ENCODE measurements around the gene CDH4. TPM values are rescaled to one million over a fixed set of nuclear protein-coding genes. Genes with fewer than 3 reads are reported as not detected.

Gene CDH4
- total and polyA plus RNA-seq, 2 donors (not counting 1 experiment from before 2014, with no cell fraction given): not detected

DNA sequence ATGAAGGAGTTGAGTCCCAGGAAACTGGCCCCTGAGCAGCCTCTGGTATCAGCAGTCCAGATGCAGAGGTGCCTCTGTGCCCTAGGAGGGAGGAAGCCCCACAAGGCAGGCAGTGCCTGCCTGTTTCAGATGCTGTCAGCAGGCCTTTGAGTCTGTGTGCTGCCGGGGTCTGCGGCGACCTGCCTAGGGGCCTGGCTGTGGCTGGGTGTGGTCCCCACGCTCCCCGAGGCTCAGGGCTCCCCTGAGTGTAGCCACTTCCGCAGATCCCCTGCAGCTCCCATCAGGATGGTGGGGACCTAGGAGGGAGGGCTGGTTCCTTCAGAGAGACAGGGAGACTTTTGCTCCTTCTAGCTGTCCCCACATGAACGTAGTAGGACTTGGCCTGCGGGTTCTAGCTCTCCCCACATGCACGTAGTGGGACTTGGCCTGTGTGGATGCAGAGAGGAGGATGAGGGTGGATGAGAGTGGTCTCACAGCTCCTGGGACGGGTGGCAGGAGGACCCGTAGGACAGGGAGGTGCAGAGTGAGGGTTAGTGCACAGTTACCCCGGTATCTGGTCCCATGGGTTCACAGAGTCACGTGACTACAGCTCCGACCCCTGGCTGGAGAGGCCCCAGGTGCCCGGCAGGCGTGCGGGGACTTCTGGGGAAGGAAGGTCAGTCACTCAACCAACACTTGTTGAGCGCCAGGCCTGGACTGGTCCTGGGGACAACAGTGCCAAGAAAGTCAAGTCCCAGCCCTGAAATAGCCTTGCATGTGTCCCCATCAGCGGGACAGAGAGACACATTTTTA is 41.0 kb downstream of the CDH4 start:
- no peak overlapping the region for H3K4me3 Mint-ChIP-seq
- no peak for TF ChIP-seq EZH2 (IDR thresholded peaks at IDR 0.05; ENCODE audit: borderline replicate concordance, insufficient read depth, low read depth, low read length, poor library complexity, severe bottlenecking)
- TF ChIP-seq, protein P1, sequence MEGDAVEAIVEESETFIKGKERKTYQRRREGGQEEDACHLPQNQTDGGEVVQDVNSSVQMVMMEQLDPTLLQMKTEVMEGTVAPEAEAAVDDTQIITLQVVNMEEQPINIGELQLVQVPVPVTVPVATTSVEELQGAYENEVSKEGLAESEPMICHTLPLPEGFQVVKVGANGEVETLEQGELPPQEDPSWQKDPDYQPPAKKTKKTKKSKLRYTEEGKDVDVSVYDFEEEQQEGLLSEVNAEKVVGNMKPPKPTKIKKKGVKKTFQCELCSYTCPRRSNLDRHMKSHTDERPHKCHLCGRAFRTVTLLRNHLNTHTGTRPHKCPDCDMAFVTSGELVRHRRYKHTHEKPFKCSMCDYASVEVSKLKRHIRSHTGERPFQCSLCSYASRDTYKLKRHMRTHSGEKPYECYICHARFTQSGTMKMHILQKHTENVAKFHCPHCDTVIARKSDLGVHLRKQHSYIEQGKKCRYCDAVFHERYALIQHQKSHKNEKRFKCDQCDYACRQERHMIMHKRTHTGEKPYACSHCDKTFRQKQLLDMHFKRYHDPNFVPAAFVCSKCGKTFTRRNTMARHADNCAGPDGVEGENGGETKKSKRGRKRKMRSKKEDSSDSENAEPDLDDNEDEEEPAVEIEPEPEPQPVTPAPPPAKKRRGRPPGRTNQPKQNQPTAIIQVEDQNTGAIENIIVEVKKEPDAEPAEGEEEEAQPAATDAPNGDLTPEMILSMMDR (IDR thresholded peaks at IDR 0.05): no peak
- H3K9me3 Mint-ChIP-seq (ENCODE audit: insufficient read depth): no peaks in the 10 kb centered on the region
- no peaks in the 10 kb centered on the region for H3K27me3 Mint-ChIP-seq
- no peak overlapping the region for H3K4me3 ChIP-seq (ENCODE audit: control extremely low read depth in 1 of 5, extremely low read depth in 1 of 5, insufficient read depth in 1 of 5, low read depth in 2 of 5, low read length in 4 of 5)
- no peak overlapping the region for H3K27ac Mint-ChIP-seq
- no peaks in the 10 kb centered on the region for H4K20me1 ChIP-seq (ENCODE audit: control insufficient read depth, insufficient read depth, low read length, poor library complexity, severe bottlenecking)
- H3K4me1 ChIP-seq (ENCODE audit: control insufficient read depth in 2 of 2, insufficient read depth in 2 of 2, low read length in 2 of 2): no peaks in the 10 kb centered on the region
- no peak overlapping the region for H2AFZ ChIP-seq (ENCODE audit: insufficient read depth, low read depth, low read length, poor library complexity, severe bottlenecking)
- intact Hi-C loops (cut with micrococcal nuclease): no loop called here
- H3K9me3 ChIP-seq (ENCODE audit: control extremely low read depth in 1 of 3, control insufficient read depth in 2 of 3, insufficient read depth in 1 of 3, low read length in 2 of 3): peaks cover 0 to 50% (median 0%) of the 10 kb centered on the region in 3 donors
- DNase-seq (no peak), ATAC-seq (ENCODE audit: low read depth) (no peak)
- H3K4me2 ChIP-seq (replicated peaks; ENCODE audit: low read depth, low read length, poor library complexity, severe bottlenecking): no peak overlapping the region
- H3K27me3 ChIP-seq (replicated peaks in 1 of 4; ENCODE audit: control extremely low read depth in 1 of 4, control insufficient read depth in 3 of 4, insufficient read depth in 4 of 4, low read length in 3 of 4): no peaks in the 10 kb centered on the region
- H3K9ac ChIP-seq (ENCODE audit: low read length): no peak overlapping the region
- no peaks in the 10 kb centered on the region for H3K79me2 ChIP-seq (ENCODE audit: control insufficient read depth, insufficient read depth, low read length)
- 89% methylated on average over 18 of the region's 19 CpGs for WGBS (ENCODE audit: insufficient coverage)
- no peak overlapping the region for H3K27ac ChIP-seq (ENCODE audit: low read length in 2 of 2)
- no peaks in the 10 kb centered on the region for H3K4me1 Mint-ChIP-seq
- ChIA-PET CTCF (no interaction called here), POLR2A (no interaction called here)
- H3K36me3 ChIP-seq (replicated peaks in 1 of 2; ENCODE audit: control extremely low read depth in 1 of 2, control insufficient read depth in 1 of 2, extremely low read depth in 1 of 2, insufficient read depth in 2 of 2, low read length in 1 of 2): no peaks in the 10 kb centered on the region

DNA sequence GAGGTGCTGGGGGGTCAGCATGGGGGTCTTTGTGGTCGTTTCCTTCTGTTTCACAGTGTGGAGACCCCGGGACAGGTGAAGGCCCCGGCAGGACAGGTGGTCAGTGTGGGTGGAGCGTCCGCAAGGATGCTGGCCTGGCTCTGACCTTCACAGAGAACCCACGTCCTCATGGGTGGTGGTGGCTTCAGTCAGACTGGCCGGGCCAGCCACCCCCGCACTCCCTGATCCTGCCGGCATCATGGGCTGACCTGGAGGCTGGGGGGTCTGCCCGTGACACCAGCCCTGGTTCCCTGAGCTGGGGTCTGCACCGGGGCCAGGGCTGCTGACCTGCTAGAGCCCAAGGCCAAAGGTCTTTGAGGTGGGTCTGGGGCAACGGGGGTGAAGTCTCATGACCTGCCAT is 41.9 kb downstream of the CDH4 start:
- Mint-ChIP-seq H3K27ac (no peak overlapping the region), H3K4me1 (no peaks in the 10 kb centered on the region), H3K9me3 (ENCODE audit: insufficient read depth) (no peaks in the 10 kb centered on the region), H3K4me3 (no peak overlapping the region), H3K27me3 (no peaks in the 10 kb centered on the region)
- Histone ChIP-seq H3K36me3 (replicated peaks in 1 of 2; ENCODE audit: control extremely low read depth in 1 of 2, control insufficient read depth in 1 of 2, extremely low read depth in 1 of 2, insufficient read depth in 2 of 2, low read length in 1 of 2) (no peaks in the 10 kb centered on the region), H3K4me1 (ENCODE audit: control insufficient read depth in 2 of 2, insufficient read depth in 2 of 2, low read length in 2 of 2) (no peaks in the 10 kb centered on the region), H3K4me3 (ENCODE audit: control extremely low read depth in 1 of 5, extremely low read depth in 1 of 5, insufficient read depth in 1 of 5, low read depth in 2 of 5, low read length in 4 of 5) (no peak overlapping the region), H2AFZ (ENCODE audit: insufficient read depth, low read depth, low read length, poor library complexity, severe bottlenecking) (no peak overlapping the region), H4K20me1 (ENCODE audit: control insufficient read depth, insufficient read depth, low read length, poor library complexity, severe bottlenecking) (no peaks in the 10 kb centered on the region), H3K27ac (ENCODE audit: low read length in 2 of 2) (no peak overlapping the region), H3K9ac (ENCODE audit: low read length) (no peak overlapping the region), H3K4me2 (replicated peaks; ENCODE audit: low read depth, low read length, poor library complexity, severe bottlenecking) (no peak overlapping the region), H3K27me3 (replicated peaks in 1 of 4; ENCODE audit: control extremely low read depth in 1 of 4, control insufficient read depth in 3 of 4, insufficient read depth in 4 of 4, low read length in 3 of 4) (no peaks in the 10 kb centered on the region), H3K79me2 (ENCODE audit: control insufficient read depth, insufficient read depth, low read length) (no peaks in the 10 kb centered on the region), H3K9me3 (ENCODE audit: control extremely low read depth in 1 of 3, control insufficient read depth in 2 of 3, insufficient read depth in 1 of 3, low read length in 2 of 3) (peaks cover 0 to 53% (median 0%) of the 10 kb centered on the region in 3 donors)
- POLR2A ChIA-PET: no interaction called here
- DNase-seq: no peak
- CTCF ChIA-PET: no interaction called here
- intact Hi-C loops (cut with micrococcal nuclease): no loop called here
- TF ChIP-seq, protein P1 (IDR thresholded peaks at IDR 0.05): no peak
- no peak for TF ChIP-seq EZH2 (IDR thresholded peaks at IDR 0.05; ENCODE audit: borderline replicate concordance, insufficient read depth, low read depth, low read length, poor library complexity, severe bottlenecking)
- 84% methylated on average over 10 of the region's 12 CpGs for WGBS (ENCODE audit: insufficient coverage)
- no peak for ATAC-seq (ENCODE audit: low read depth)

Data from B cell (primary cell).